Uterus (tissue), 2 donors: ENCODE results near the gene MYH14.

Experiments
- POLR2A ChIP-seq, 2 donors: fragments of 450-650 bp; IDR thresholded peaks; one replicate each; pipeline ENCODE4 v1.6.1; 2016; ENCODE audit warnings: antibody characterized with exemption in 2 of 2, mild to moderate bottlenecking in 1 of 2, moderate library complexity in 1 of 2
- TF ChIP-seq, protein P1 (sequence below), 4 experiments: fragments of 200-600 bp in 2 of 4; fragments of 450-650 bp in 2 of 4; sonication (generic) in 2 of 4; IDR thresholded peaks; one replicate each; pipeline ENCODE4 v1.5.1; 2016 to 2019; ENCODE audit warnings: antibody characterized with exemption in 4 of 4, mild to moderate bottlenecking in 2 of 4, moderate library complexity in 1 of 4

DNA sequence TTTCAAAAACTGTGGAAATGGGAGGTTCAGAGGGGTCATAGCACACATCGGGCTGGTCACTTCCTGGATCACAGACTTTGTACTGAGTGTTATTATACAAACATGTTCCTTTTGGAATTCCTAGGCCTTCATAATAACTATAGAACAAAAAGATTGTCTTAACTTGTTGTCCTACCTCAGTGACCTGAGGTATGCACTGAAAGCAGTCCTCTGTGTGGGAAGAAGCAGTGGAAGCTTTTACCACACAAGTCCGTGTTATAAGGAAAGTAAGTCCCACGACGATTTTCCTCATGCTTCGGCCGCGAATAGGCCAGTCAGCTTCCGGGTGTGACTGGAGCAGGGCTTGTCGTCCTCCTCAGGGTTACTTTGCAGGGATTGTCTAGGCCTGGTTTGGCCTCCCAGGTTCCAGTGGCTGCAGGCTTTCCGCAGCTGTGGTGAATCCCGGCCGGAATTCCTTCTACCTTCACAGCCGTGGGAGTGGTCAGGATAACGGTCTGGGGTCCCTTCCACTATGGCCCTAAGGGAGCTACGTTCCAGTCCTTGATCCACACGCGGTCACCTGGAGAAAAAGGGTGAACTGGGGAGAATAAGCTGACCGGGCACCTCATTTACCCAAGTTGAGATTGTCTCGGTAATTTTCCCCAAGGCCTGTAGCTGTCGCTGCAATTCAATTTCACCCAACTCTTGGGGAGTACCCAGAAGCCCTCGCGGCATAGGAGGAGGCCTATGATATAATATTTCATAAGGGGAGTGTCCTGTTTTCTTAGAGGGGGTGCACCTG is 146.0 kb downstream of the MYH14 start:
- TF ChIP-seq, protein P1, sequence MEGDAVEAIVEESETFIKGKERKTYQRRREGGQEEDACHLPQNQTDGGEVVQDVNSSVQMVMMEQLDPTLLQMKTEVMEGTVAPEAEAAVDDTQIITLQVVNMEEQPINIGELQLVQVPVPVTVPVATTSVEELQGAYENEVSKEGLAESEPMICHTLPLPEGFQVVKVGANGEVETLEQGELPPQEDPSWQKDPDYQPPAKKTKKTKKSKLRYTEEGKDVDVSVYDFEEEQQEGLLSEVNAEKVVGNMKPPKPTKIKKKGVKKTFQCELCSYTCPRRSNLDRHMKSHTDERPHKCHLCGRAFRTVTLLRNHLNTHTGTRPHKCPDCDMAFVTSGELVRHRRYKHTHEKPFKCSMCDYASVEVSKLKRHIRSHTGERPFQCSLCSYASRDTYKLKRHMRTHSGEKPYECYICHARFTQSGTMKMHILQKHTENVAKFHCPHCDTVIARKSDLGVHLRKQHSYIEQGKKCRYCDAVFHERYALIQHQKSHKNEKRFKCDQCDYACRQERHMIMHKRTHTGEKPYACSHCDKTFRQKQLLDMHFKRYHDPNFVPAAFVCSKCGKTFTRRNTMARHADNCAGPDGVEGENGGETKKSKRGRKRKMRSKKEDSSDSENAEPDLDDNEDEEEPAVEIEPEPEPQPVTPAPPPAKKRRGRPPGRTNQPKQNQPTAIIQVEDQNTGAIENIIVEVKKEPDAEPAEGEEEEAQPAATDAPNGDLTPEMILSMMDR (IDR thresholded peaks at IDR 0.05) = no peak
- TF ChIP-seq POLR2A (IDR thresholded peaks at IDR 0.05) = no peak
